Peyer's patch (tissue), 4 donors: ENCODE results near the gene PLCH1.

ENCODE experiments used
- POLR2A ChIP-seq, 2 donors: fragments of 450-650 bp; IDR thresholded peaks; one replicate each; pipeline ENCODE4 v1.5.1; 2017; ENCODE audit warnings: antibody characterized with exemption in 2 of 2, mild to moderate bottlenecking in 2 of 2, moderate library complexity in 2 of 2
- TF ChIP-seq, protein P1 (sequence below), 6 experiments: fragments of 450-650 bp in 4 of 6; fragments of 200-600 bp in 2 of 6; sonication (generic) in 1 of 6; IDR thresholded peaks; one replicate each; pipeline ENCODE4 v1.5.1; 2017 to 2019; ENCODE audit warnings: antibody characterized with exemption in 6 of 6, mild to moderate bottlenecking in 3 of 6, moderate library complexity in 1 of 6

DNA sequence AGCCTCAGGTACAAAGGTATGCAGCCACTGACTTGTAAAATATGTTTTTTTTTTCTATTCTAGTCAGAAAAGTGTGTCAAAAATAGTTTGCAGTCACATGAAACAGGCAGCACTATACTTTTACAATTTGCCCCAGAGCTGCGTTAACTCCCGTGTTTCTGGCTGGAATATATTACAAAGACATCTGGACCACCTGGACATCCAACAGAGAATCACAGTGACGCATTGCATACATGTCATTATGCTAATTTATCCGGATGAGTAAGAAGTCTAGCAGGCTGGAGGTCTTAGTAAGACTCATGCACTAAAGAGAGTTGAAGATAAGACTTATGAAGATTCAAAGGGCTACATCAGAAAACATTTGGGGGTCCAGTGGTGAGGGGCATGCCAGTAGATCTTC, 412.2 kb downstream of the PLCH1 start:
- TF ChIP-seq, protein P1, sequence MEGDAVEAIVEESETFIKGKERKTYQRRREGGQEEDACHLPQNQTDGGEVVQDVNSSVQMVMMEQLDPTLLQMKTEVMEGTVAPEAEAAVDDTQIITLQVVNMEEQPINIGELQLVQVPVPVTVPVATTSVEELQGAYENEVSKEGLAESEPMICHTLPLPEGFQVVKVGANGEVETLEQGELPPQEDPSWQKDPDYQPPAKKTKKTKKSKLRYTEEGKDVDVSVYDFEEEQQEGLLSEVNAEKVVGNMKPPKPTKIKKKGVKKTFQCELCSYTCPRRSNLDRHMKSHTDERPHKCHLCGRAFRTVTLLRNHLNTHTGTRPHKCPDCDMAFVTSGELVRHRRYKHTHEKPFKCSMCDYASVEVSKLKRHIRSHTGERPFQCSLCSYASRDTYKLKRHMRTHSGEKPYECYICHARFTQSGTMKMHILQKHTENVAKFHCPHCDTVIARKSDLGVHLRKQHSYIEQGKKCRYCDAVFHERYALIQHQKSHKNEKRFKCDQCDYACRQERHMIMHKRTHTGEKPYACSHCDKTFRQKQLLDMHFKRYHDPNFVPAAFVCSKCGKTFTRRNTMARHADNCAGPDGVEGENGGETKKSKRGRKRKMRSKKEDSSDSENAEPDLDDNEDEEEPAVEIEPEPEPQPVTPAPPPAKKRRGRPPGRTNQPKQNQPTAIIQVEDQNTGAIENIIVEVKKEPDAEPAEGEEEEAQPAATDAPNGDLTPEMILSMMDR (IDR thresholded peaks at IDR 0.05): no peak
- no peak for TF ChIP-seq POLR2A (IDR thresholded peaks at IDR 0.05)
